HCT116 (cell line): ENCODE data around the gene NRIP3. TPM values are rescaled to one million over a fixed set of nuclear protein-coding genes. Genes with fewer than 3 reads are reported as not detected.

ENCODE experiments used
- ATAC-seq: fragments of 200-7000 bp; cut with Tn5 transposase; 2 replicates; pipeline ENCODE4 v1.9.1; 2020; ENCODE audit warnings: mild to moderate bottlenecking, moderate library complexity
- BruUV-seq: library from RNA; stranded (reverse); fragments of 400-500 nt; replicated peaks from 2 replicates; lab custom pipeline; 2021; lab: Mats Ljungman, UMichigan
- CTCF ChIA-PET: fragments of 300-600 bp; sonication (Branson Sonifier 250); formaldehyde crosslinking; loops from one replicate; lab custom pipeline; 2021; ENCODE audit warnings: antibody characterized with exemption; lab: Charles Lee
- POLR2A ChIA-PET: fragments of 300-600, 350-600 bp; sonication (Branson Sonifier 250); formaldehyde crosslinking; loops from one replicate; lab custom pipeline; 2021; ENCODE audit warnings: antibody characterized with exemption; lab: Charles Lee
- RAD21 ChIA-PET, 2 experiments: fragments of 300-600 bp; sonication (Branson Sonifier 250); formaldehyde crosslinking; loops; one replicate each; lab custom pipeline; 2023; ENCODE audit warnings: low total read pairs in 2 of 2; ENCODE audit not compliant: uncharacterized antibody in 2 of 2, unreplicated experiment in 2 of 2, low non-redundant PET in 1 of 2; lab: Charles Lee
- DNase-seq: peaks from one replicate; pipeline ENCODE4 v3.0.0-alpha.2; 2010; ENCODE audit warnings: low read depth, low spot score
- H2AFZ ChIP-seq: fragments of 200-600 bp; shearing (Covaris generic), sonication (generic); 2 replicates; pipeline ENCODE4 v1.6.1; 2017; ENCODE audit warnings: low read depth, mixed run types, mixed read lengths, antibody characterized with exemption, low read length; ENCODE audit not compliant: poor library complexity, severe bottlenecking
- H3K27ac ChIP-seq: 2 replicates; pipeline ENCODE4 v1.5.1; 2012; ENCODE audit warnings: low read depth, low read length
- H3K27me3 ChIP-seq: fragments of 200-600 bp; sonication (generic); 2 replicates; pipeline ENCODE4 v1.6.1; 2016; ENCODE audit warnings: mixed run types, low read length, mixed read lengths; ENCODE audit not compliant: insufficient read depth
- H3K36me3 ChIP-seq, 2 experiments: fragments of 200-500 bp in 1 of 2; fragments of 200-600 bp in 1 of 2; sonication (Bioruptor generic) in 1 of 2; sonication (generic) in 1 of 2; 2 replicates each; pipeline versions ENCODE4 v1.5.1 to v1.6.1; 2014 to 2016; ENCODE audit warnings: low read length in 2 of 2, inconsistent platforms in 1 of 2, mixed read lengths in 1 of 2, mixed run types in 1 of 2; ENCODE audit not compliant: insufficient read depth in 2 of 2, control insufficient read depth in 1 of 2
- H3K4me1 ChIP-seq, 2 experiments: fragments of 200-600 bp in 1 of 2; sonication (generic) in 1 of 2; 2 replicates each; pipeline versions ENCODE4 v1.5.1 to v1.6.1; 2012 to 2017; ENCODE audit warnings: low read length in 2 of 2, inconsistent platforms in 1 of 2, mild to moderate bottlenecking in 1 of 2, mixed read lengths in 1 of 2, mixed run types in 1 of 2, moderate library complexity in 1 of 2; ENCODE audit not compliant: insufficient read depth in 2 of 2, control insufficient read depth in 1 of 2
- H3K4me2 ChIP-seq: fragments of 200-600 bp; sonication (generic); 2 replicates; pipeline ENCODE4 v1.6.1; 2017; ENCODE audit warnings: mixed run types, low read length, mixed read lengths
- H3K4me3 ChIP-seq, 2 experiments: fragments of 200-600 bp in 1 of 2; sonication (generic) in 1 of 2; replicated peaks in 1 of 2; 2 replicates each; pipeline ENCODE4 v1.5.1; 2011 to 2016; ENCODE audit warnings: low read length in 2 of 2, control low read depth in 1 of 2, low read depth in 1 of 2, mild to moderate bottlenecking in 1 of 2, mixed read lengths in 1 of 2, mixed run types in 1 of 2
- H3K79me2 ChIP-seq: fragments of 200-600 bp; sonication (generic); 2 replicates; pipeline ENCODE4 v1.6.1; 2017; ENCODE audit warnings: mild to moderate bottlenecking, mixed run types, low read length, moderate library complexity, mixed read lengths; ENCODE audit not compliant: insufficient read depth
- H3K9ac ChIP-seq: fragments of 200-600 bp; sonication (generic); 2 replicates; pipeline ENCODE4 v1.6.1; 2016; ENCODE audit warnings: low read length, mixed read lengths
- H3K9me2 ChIP-seq: fragments of 200-600 bp; sonication (generic), shearing (Covaris generic); 2 replicates; pipeline ENCODE4 v1.6.1; 2017; ENCODE audit warnings: mixed run types, mild to moderate bottlenecking, moderate library complexity; ENCODE audit not compliant: insufficient read depth
- H3K9me3 ChIP-seq, 2 experiments: fragments of 200-500 bp in 1 of 2; fragments of 200-600 bp in 1 of 2; sonication (Bioruptor generic) in 1 of 2; sonication (generic) in 1 of 2; 2 replicates each; pipeline ENCODE4 v1.6.1; 2014 to 2017; ENCODE audit warnings: low read length in 2 of 2, mixed read lengths in 2 of 2, inconsistent platforms in 1 of 2, low read depth in 1 of 2, mild to moderate bottlenecking in 1 of 2, mixed run types in 1 of 2, moderate library complexity in 1 of 2; ENCODE audit not compliant: control insufficient read depth in 1 of 2, insufficient read depth in 1 of 2
- H4K20me1 ChIP-seq: fragments of 200-600 bp; sonication (generic), shearing (Covaris generic); 2 replicates; pipeline ENCODE4 v1.6.1; 2017; ENCODE audit warnings: mixed run types, mild to moderate bottlenecking, moderate library complexity; ENCODE audit not compliant: insufficient read depth
- ATF3 ChIP-seq: IDR thresholded peaks from 2 replicates; pipeline ENCODE4 v1.6.1; 2012
- CBX3 ChIP-seq: IDR thresholded peaks from 2 replicates; pipeline ENCODE4 v1.6.1; 2012; ENCODE audit warnings: low read depth
- EGR1 ChIP-seq: IDR thresholded peaks from 2 replicates; pipeline ENCODE4 v1.6.1; 2012; ENCODE audit warnings: low read depth
- FOSL1 ChIP-seq: IDR thresholded peaks from 2 replicates; pipeline ENCODE4 v1.6.1; 2012; ENCODE audit warnings: low read depth
- MAX ChIP-seq: IDR thresholded peaks from 2 replicates; pipeline ENCODE4 v1.6.1; 2012
- REST ChIP-seq: IDR thresholded peaks from 2 replicates; pipeline ENCODE4 v1.6.1; 2012; ENCODE audit warnings: low read depth
- SIN3A ChIP-seq: IDR thresholded peaks from 2 replicates; pipeline ENCODE4 v1.6.1; 2012; ENCODE audit warnings: low read depth
- SRF ChIP-seq: IDR thresholded peaks from 2 replicates; pipeline ENCODE4 v1.6.1; 2012; ENCODE audit warnings: low read depth
- TCF7L2 ChIP-seq: IDR thresholded peaks from 2 replicates; pipeline ENCODE4 v1.7.0; 2011; ENCODE audit warnings: borderline replicate concordance, inconsistent platforms; ENCODE audit not compliant: insufficient read depth, insufficient read length; ENCODE audit errors: extremely low read depth
- ZNF274 ChIP-seq: fragments of 200-500 bp; sonication (Bioruptor generic); IDR thresholded peaks from 2 replicates; pipeline ENCODE4 v1.6.1; 2014; ENCODE audit warnings: mild to moderate bottlenecking, low read depth, low read length, inconsistent platforms
- intact Hi-C: fragments of 100-400 bp; cut with micrococcal nuclease; formaldehyde crosslinking; loops from 2 replicates; pipeline ENCODE4 v1.10.0; 2022
- total RNA-seq: library from RNA; stranded (reverse); gene quantifications from one replicate; pipeline ENCODE4 v1.2.1, GENCODE V29; 2021; ENCODE audit not compliant: unreplicated experiment

Gene NRIP3
- total RNA-seq, 1 experiment from 2014 or later: 0.15 TPM

- CTCF ChIA-PET: interaction anchor here (1.3 kb wide), 1 partner anchor 17 kb away, joined by 5 read pairs; no protein-coding TSS in a partner anchor
Measured at GRCh38 chr11:8942518-8943066, 61.2 kb downstream of the NRIP3 start, which contains the start of gene ASCL3. TSS of gene ASCL3 (minus strand) at chr11:8943016. CDS start at chr11:8938161, 4,855 bp downstream.

More at GRCh38 chr11:8942518-8943066, 61.2 kb downstream of the NRIP3 start, which contains the start of gene ASCL3:
- Histone ChIP-seq H3K9me2 (no peaks in the 10 kb centered on the region), H3K4me3 (no peak within 1 kb of the TSS), H3K27ac (no peak within 1 kb of the TSS), H3K9me3 (no peaks in the 10 kb centered on the region), H4K20me1 (no peaks in the 10 kb centered on the region), H3K79me2 (no peaks in the 10 kb centered on the region), H2AFZ (no peak within 1 kb of the TSS), H3K4me1 (no peaks in the 10 kb centered on the region), H3K36me3 (no peaks in the 10 kb centered on the region; a peak in 1 of 4 replicates), H3K9ac (no peak within 1 kb of the TSS), H3K27me3 (no peaks in the 10 kb centered on the region), H3K4me2 (no peak within 1 kb of the TSS)
- BruUV-seq: no TSS peak
- ChIA-PET POLR2A (no interaction called here), RAD21 (no interaction called here)
- intact Hi-C loops: no loop called here
- TF ChIP-seq REST: no peak
- TF ChIP-seq TCF7L2: no peak
- TF ChIP-seq SIN3A: no peak
- TF ChIP-seq SRF: no peak
- TF ChIP-seq EGR1: no peak
- no peak for TF ChIP-seq ZNF274
- TF ChIP-seq MAX: no peak
- TF ChIP-seq CBX3: no peak
- TF ChIP-seq FOSL1: no peak
- no peak for TF ChIP-seq ATF3
- no peak for DNase-seq
- ATAC-seq: no peak
